ENCODE results near the gene PLA2G6. TPM values are rescaled to one million over a fixed set of nuclear protein-coding genes. Genes with fewer than 3 reads are reported as not detected.

The PLA2G6 gene
- total RNA-seq, 1 donor from 2014 or later, result 22.5 TPM

DNA sequence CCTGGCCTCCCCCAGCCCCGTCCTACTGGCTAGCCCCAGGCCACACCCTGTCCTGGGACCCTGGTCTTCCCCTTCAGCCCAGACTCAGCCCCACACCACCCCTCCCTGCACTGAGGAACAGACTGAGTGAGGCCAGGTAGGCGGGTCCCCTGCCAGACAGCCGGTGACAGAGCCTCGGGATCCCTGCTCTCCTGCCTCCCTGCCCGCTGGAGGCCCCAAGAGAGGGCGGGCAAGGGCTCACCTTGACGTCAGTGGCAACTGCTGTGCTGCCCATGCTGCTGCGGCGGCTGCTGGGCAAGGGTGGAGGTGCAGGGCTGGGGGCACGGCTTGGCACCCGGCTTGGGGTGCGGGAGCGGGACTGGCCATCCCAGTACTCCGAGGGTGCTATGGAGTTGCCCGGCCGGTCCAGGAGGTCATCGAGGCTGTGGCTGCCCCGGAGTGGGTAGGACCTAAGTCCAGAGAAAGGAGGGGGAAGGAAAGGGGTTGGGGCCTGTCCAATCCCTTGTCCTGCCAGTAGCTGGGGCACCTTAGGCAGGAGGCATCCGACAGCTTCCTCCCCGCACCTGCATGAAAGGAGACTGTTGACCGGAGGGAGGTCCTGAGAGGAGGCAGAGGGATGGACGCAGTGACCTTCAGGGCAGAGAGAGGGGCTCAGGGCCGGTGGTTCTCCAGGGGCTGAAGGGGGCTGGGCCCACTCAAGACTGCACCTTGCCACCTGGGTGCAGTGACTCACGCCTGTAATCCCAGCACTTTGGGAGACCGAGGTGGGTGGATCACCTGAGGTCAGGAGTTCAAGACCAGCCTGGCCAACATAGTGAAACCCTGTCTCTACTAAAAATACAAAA is 95.4 kb downstream of the PLA2G6 start:
- no peak overlapping the region for H3K27ac Mint-ChIP-seq (ENCODE audit: unreplicated experiment)
- H3K36me3 Mint-ChIP-seq (ENCODE audit: low read depth, unreplicated experiment), result no peaks in the 10 kb centered on the region
- no peak for DNase-seq (ENCODE audit: low spot score)
- TF ChIP-seq, protein P1, sequence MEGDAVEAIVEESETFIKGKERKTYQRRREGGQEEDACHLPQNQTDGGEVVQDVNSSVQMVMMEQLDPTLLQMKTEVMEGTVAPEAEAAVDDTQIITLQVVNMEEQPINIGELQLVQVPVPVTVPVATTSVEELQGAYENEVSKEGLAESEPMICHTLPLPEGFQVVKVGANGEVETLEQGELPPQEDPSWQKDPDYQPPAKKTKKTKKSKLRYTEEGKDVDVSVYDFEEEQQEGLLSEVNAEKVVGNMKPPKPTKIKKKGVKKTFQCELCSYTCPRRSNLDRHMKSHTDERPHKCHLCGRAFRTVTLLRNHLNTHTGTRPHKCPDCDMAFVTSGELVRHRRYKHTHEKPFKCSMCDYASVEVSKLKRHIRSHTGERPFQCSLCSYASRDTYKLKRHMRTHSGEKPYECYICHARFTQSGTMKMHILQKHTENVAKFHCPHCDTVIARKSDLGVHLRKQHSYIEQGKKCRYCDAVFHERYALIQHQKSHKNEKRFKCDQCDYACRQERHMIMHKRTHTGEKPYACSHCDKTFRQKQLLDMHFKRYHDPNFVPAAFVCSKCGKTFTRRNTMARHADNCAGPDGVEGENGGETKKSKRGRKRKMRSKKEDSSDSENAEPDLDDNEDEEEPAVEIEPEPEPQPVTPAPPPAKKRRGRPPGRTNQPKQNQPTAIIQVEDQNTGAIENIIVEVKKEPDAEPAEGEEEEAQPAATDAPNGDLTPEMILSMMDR (IDR thresholded peaks at IDR 0.05; ENCODE audit: unreplicated experiment), result no peak
- H3K4me1 Mint-ChIP-seq (ENCODE audit: unreplicated experiment), result peaks cover 3% of the 10 kb centered on the region
- no peaks in the 10 kb centered on the region for H3K9me3 Mint-ChIP-seq (ENCODE audit: unreplicated experiment)
- peaks cover 6% of the 10 kb centered on the region for H3K27me3 Mint-ChIP-seq (ENCODE audit: unreplicated experiment)
- no peak overlapping the region for H3K4me3 Mint-ChIP-seq (ENCODE audit: unreplicated experiment)

DNA sequence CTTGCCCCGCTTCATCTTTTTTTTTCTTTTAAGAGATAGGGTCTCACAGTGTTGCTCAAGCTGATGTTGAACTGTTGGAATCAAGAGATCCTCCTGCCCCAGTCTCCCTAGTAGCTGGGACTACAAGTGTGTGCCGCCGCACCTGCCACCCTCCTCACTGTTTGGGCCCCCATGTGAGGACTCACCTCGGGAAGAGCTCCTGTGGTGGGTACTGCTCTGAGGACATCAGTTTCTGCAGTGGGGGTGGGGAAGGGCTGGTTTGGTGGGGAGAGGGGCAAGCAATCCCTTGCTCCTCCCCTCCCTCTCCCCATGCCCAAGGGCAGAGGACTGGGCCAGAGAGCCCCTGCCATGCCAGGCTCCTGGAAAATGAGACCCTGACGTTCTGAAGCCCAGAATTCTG is 96.1 kb downstream of the PLA2G6 start:
- H3K27ac Mint-ChIP-seq (ENCODE audit: unreplicated experiment), result no peak overlapping the region
- peaks cover 3% of the 10 kb centered on the region for H3K4me1 Mint-ChIP-seq (ENCODE audit: unreplicated experiment)

DNA sequence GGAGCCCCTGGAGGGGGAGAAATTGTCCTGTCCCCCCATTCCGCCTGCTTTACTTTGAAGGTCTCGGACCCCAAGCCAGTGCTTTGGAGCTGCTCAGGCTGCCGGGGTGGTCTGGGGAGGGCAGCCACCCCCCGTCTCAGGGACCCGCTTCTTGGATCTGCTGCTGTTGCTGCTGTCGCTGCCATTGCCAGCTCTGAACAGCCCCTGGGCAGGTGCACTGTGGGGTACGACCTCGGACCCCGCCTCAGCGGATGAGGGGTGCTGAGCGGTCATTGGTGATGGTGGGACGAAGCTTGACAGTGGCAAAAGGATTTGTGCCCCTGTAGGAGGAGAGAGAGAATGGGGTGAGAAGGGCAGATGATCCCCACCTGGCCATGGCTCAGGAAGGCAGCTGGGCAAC is 96.6 kb downstream of the PLA2G6 start:
- H3K27me3 Mint-ChIP-seq (ENCODE audit: unreplicated experiment), result peaks cover 8% of the 10 kb centered on the region
- H3K4me3 Mint-ChIP-seq (ENCODE audit: unreplicated experiment), result no peak overlapping the region
- no peaks in the 10 kb centered on the region for H3K9me3 Mint-ChIP-seq (ENCODE audit: unreplicated experiment)
- H3K27ac Mint-ChIP-seq (ENCODE audit: unreplicated experiment), result no peak overlapping the region
- peaks cover 3% of the 10 kb centered on the region for H3K4me1 Mint-ChIP-seq (ENCODE audit: unreplicated experiment)
- DNase-seq (ENCODE audit: low spot score), result no peak
- no peaks in the 10 kb centered on the region for H3K36me3 Mint-ChIP-seq (ENCODE audit: low read depth, unreplicated experiment)
- TF ChIP-seq, protein P1 (IDR thresholded peaks at IDR 0.05; ENCODE audit: unreplicated experiment), result no peak

More for the DNA sequence above, 96.1 kb downstream of the PLA2G6 start:
- DNase-seq (ENCODE audit: low spot score), result no peak
- H3K36me3 Mint-ChIP-seq (ENCODE audit: low read depth, unreplicated experiment), result no peaks in the 10 kb centered on the region
- peaks cover 6% of the 10 kb centered on the region for H3K27me3 Mint-ChIP-seq (ENCODE audit: unreplicated experiment)
- no peaks in the 10 kb centered on the region for H3K9me3 Mint-ChIP-seq (ENCODE audit: unreplicated experiment)
- TF ChIP-seq, protein P1 (IDR thresholded peaks at IDR 0.05; ENCODE audit: unreplicated experiment), result no peak
- H3K4me3 Mint-ChIP-seq (ENCODE audit: unreplicated experiment), result no peak overlapping the region

- Mint-ChIP-seq H3K9me3 (ENCODE audit: unreplicated experiment) (no peaks in the 10 kb centered on the region), H3K27ac (ENCODE audit: unreplicated experiment) (no peak within 1 kb of the TSS), H3K4me3 (ENCODE audit: unreplicated experiment) (no peak within 1 kb of the TSS), H3K4me1 (ENCODE audit: unreplicated experiment) (peaks cover 3% of the 10 kb centered on the region), H3K27me3 (ENCODE audit: unreplicated experiment) (peaks cover 16% of the 10 kb centered on the region), H3K36me3 (ENCODE audit: low read depth, unreplicated experiment) (peaks cover 4% of the 10 kb centered on the region)
- no peak for DNase-seq (ENCODE audit: low spot score)
- TF ChIP-seq, protein P1 (IDR thresholded peaks at IDR 0.05; ENCODE audit: unreplicated experiment), result no peak
Measured at GRCh38 chr22:38083931-38084631, 97.5 kb downstream of the PLA2G6 start, which contains the start of gene SLC16A8. SLC16A8 (minus strand) TSS chr22:38084184; CDS start chr22:38082873, 1,311 bp downstream.
